HCT116 (cell line): ENCODE results near the gene ZFX.

Experiments used
- CEBPB ChIP-seq: IDR thresholded peaks from 2 replicates; pipeline ENCODE4 v1.6.1; 2012; ENCODE audit warnings: low read depth
- EZH2 ChIP-seq: fragments of 200-600 bp; sonication (generic); IDR thresholded peaks from 2 replicates; pipeline ENCODE4 v1.6.1; 2017; ENCODE audit warnings: antibody characterized with exemption, mixed run types
- EZH2phosphoT487 ChIP-seq: fragments of 200-600 bp; IDR thresholded peaks from 2 replicates; pipeline ENCODE4 v1.6.1; 2018; ENCODE audit warnings: antibody characterized with exemption, borderline replicate concordance
- POLR2A ChIP-seq: IDR thresholded peaks from 2 replicates; pipeline ENCODE4 v1.7.0; 2011; ENCODE audit warnings: borderline replicate concordance; ENCODE audit not compliant: insufficient read depth, insufficient read length; ENCODE audit errors: extremely low read depth
- RAD21 ChIP-seq: IDR thresholded peaks from 2 replicates; pipeline ENCODE4 v1.6.1; 2012; ENCODE audit warnings: low read depth, mild to moderate bottlenecking
- SIN3A ChIP-seq: IDR thresholded peaks from 2 replicates; pipeline ENCODE4 v1.6.1; 2012; ENCODE audit warnings: low read depth
- SRF ChIP-seq: IDR thresholded peaks from 2 replicates; pipeline ENCODE4 v1.6.1; 2012; ENCODE audit warnings: low read depth
- TCF7L2 ChIP-seq: IDR thresholded peaks from 2 replicates; pipeline ENCODE4 v1.7.0; 2011; ENCODE audit warnings: borderline replicate concordance, inconsistent platforms; ENCODE audit not compliant: insufficient read depth, insufficient read length; ENCODE audit errors: extremely low read depth
- YY1 ChIP-seq: IDR thresholded peaks from 2 replicates; pipeline ENCODE4 v1.6.1; 2011; ENCODE audit warnings: low read length, low read depth, moderate library complexity, mild to moderate bottlenecking; ENCODE audit not compliant: insufficient replicate concordance; ENCODE audit errors: extremely low read depth
- TF ChIP-seq, protein P1 (sequence below): IDR thresholded peaks from 2 replicates; pipeline ENCODE4 v1.6.1; 2012
- TF ChIP-seq, protein P2 (sequence below), 3 experiments: fragments of 200-600 bp in 1 of 3; sonication (generic) in 1 of 3; IDR thresholded peaks in 2 of 3; conservative IDR thresholded peaks in 1 of 3; 2 replicates each; pipeline ENCODE4 v1.5.1; 2012 to 2017; ENCODE audit warnings: low read depth in 2 of 3, low read length in 2 of 3, antibody characterized with exemption in 1 of 3, borderline replicate concordance in 1 of 3, control low read depth in 1 of 3, mild to moderate bottlenecking in 1 of 3, mixed read lengths in 1 of 3, mixed run types in 1 of 3, moderate library complexity in 1 of 3; ENCODE audit not compliant: insufficient read depth in 1 of 3
- TF ChIP-seq, protein P3 (sequence below): IDR thresholded peaks from 2 replicates; pipeline ENCODE4 v1.6.1; 2012; ENCODE audit warnings: low read depth

DNA sequence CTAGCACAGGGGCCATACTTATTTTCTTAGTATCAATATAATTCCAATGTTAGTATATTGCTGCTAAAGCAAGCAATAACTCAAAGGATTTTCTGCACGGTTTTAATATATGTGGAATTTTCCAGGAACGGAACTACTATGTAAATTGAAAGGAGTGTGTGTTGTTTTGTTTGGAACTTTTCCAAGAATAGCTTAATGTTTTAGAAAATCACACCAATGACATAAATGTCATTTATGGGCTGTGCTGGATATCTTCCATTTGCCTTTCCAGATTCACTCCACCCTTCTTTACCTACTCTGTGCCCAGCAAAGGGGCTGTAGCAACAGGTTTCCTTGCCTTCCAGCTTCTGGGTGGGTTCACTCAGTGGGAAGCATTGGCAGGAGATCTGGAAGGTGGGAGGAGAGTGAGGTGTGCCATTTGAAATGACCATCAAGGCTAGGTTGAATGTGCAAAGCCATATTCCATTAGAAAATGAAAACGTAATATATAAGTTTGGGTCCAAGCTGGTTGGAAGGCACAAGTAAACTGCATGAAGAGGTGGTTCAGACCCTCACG is 25.2 kb upstream of the ZFX start:
- TF ChIP-seq TCF7L2 = no peak
- TF ChIP-seq, protein P1, sequence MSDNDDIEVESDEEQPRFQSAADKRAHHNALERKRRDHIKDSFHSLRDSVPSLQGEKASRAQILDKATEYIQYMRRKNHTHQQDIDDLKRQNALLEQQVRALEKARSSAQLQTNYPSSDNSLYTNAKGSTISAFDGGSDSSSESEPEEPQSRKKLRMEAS = no peak
- no peak for TF ChIP-seq RAD21
- TF ChIP-seq, protein P2, sequence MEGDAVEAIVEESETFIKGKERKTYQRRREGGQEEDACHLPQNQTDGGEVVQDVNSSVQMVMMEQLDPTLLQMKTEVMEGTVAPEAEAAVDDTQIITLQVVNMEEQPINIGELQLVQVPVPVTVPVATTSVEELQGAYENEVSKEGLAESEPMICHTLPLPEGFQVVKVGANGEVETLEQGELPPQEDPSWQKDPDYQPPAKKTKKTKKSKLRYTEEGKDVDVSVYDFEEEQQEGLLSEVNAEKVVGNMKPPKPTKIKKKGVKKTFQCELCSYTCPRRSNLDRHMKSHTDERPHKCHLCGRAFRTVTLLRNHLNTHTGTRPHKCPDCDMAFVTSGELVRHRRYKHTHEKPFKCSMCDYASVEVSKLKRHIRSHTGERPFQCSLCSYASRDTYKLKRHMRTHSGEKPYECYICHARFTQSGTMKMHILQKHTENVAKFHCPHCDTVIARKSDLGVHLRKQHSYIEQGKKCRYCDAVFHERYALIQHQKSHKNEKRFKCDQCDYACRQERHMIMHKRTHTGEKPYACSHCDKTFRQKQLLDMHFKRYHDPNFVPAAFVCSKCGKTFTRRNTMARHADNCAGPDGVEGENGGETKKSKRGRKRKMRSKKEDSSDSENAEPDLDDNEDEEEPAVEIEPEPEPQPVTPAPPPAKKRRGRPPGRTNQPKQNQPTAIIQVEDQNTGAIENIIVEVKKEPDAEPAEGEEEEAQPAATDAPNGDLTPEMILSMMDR (IDR thresholded peaks at IDR 0.05 in 2 of 3, conservative IDR thresholded peaks at IDR 0.05 in 1 of 3; ENCODE audit: borderline replicate concordance in 1 of 3, insufficient read depth in 1 of 3, low read depth in 2 of 3, low read length in 2 of 3) = no peak
- TF ChIP-seq, protein P3, sequence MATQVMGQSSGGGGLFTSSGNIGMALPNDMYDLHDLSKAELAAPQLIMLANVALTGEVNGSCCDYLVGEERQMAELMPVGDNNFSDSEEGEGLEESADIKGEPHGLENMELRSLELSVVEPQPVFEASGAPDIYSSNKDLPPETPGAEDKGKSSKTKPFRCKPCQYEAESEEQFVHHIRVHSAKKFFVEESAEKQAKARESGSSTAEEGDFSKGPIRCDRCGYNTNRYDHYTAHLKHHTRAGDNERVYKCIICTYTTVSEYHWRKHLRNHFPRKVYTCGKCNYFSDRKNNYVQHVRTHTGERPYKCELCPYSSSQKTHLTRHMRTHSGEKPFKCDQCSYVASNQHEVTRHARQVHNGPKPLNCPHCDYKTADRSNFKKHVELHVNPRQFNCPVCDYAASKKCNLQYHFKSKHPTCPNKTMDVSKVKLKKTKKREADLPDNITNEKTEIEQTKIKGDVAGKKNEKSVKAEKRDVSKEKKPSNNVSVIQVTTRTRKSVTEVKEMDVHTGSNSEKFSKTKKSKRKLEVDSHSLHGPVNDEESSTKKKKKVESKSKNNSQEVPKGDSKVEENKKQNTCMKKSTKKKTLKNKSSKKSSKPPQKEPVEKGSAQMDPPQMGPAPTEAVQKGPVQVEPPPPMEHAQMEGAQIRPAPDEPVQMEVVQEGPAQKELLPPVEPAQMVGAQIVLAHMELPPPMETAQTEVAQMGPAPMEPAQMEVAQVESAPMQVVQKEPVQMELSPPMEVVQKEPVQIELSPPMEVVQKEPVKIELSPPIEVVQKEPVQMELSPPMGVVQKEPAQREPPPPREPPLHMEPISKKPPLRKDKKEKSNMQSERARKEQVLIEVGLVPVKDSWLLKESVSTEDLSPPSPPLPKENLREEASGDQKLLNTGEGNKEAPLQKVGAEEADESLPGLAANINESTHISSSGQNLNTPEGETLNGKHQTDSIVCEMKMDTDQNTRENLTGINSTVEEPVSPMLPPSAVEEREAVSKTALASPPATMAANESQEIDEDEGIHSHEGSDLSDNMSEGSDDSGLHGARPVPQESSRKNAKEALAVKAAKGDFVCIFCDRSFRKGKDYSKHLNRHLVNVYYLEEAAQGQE = no peak
- TF ChIP-seq SRF = no peak
- no peak for TF ChIP-seq POLR2A
- no peak for TF ChIP-seq CEBPB
- TF ChIP-seq SIN3A = no peak
- TF ChIP-seq YY1 = no peak
- TF ChIP-seq EZH2 = no peak
- TF ChIP-seq EZH2phosphoT487 = no peak
